Vagina (tissue), 2 donors: Measurements from ENCODE around the gene PTPRN2. TPM values are rescaled to one million over a fixed set of nuclear protein-coding genes. Genes with fewer than 3 reads are reported as not detected.

Experiments
- DNase-seq, 2 donors: peaks; one replicate each; pipeline ENCODE4 v3.0.0-alpha.2; 2017; ENCODE audit errors: extremely low spot score in 2 of 2
- H3K27ac ChIP-seq: fragments of 200-600 bp; sonication (generic); one replicate; pipeline ENCODE4 v1.5.1; 2019
- H3K27me3 ChIP-seq: fragments of 200-600 bp; sonication (generic); one replicate; pipeline ENCODE4 v1.5.1; 2019
- H3K36me3 ChIP-seq, 2 donors: fragments of 200-600 bp; sonication (generic); one replicate each; pipeline ENCODE4 v1.5.1; 2017 to 2019
- H3K4me1 ChIP-seq: fragments of 200-600 bp; sonication (generic); one replicate; pipeline ENCODE4 v1.5.1; 2019
- H3K4me3 ChIP-seq, 2 donors: fragments of 200-600 bp; sonication (generic); 1 replicate in 1 of 2; 2 replicates in 1 of 2; pipeline ENCODE4 v1.5.1; 2016 to 2019
- H3K9me3 ChIP-seq: fragments of 200-600 bp; sonication (generic); one replicate; pipeline ENCODE4 v1.5.1; 2019
- CTCF ChIP-seq, 3 experiments: fragments of 450-650 bp in 2 of 3; fragments of 200-600 bp in 1 of 3; sonication (generic) in 1 of 3; IDR thresholded peaks; one replicate each; pipeline ENCODE4 v1.5.1; 2017 to 2019; ENCODE audit warnings: antibody characterized with exemption in 3 of 3, mild to moderate bottlenecking in 2 of 3, moderate library complexity in 2 of 3
- POLR2A ChIP-seq, 2 donors: fragments of 450-650 bp; IDR thresholded peaks; one replicate each; pipeline ENCODE4 v1.6.1; 2017; ENCODE audit warnings: antibody characterized with exemption in 2 of 2, mild to moderate bottlenecking in 2 of 2, moderate library complexity in 2 of 2
- POLR2AphosphoS5 ChIP-seq, 2 donors: sonication (generic); formaldehyde crosslinking; IDR thresholded peaks; one replicate each; pipeline ENCODE4 v1.9.0; 2017; ENCODE audit warnings: antibody characterized with exemption in 2 of 2, mild to moderate bottlenecking in 2 of 2, low read depth in 1 of 2; ENCODE audit not compliant: insufficient read depth in 1 of 2
- intact Hi-C: fragments of 100-400 bp; cut with DNase I; formaldehyde crosslinking; loops from one replicate; pipeline ENCODE4 v1.15.1; 2023
- total RNA-seq: library from RNA; depleted of rRNA; stranded (reverse); fragments of >200 nt; gene quantifications from one replicate; pipeline ENCODE4 v1.2.3, GENCODE V29; 2016

Gene PTPRN2
- total RNA-seq, 1 donor from 2014 or later, result 7.4 TPM

- Histone ChIP-seq H3K9me3 (no peaks in the 10 kb centered on the region), H3K36me3 (no peaks in the 10 kb centered on the region), H3K27me3 (no peaks in the 10 kb centered on the region), H3K27ac (no peak overlapping the region), H3K4me3 (no peak overlapping the region), H3K4me1 (no peaks in the 10 kb centered on the region)
- DNase-seq, result no peak
- intact Hi-C loops, result no loop called here
- TF ChIP-seq POLR2AphosphoS5 (IDR thresholded peaks at IDR 0.05; ENCODE audit: insufficient read depth in 1 of 2, low read depth in 1 of 2) (no peak), CTCF (IDR thresholded peaks at IDR 0.05) (no peak), POLR2A (IDR thresholded peaks at IDR 0.05) (no peak)
Measured at GRCh38 chr7:158538156-158538946, 49.3 kb downstream of the PTPRN2 start.

GRCh38 chr7:158537516-158537882 is 50.1 kb downstream of the PTPRN2 start:
- no peaks in the 10 kb centered on the region for H3K4me1 ChIP-seq
- no peaks in the 10 kb centered on the region for H3K27me3 ChIP-seq
- H3K36me3 ChIP-seq, result no peaks in the 10 kb centered on the region
- no peak overlapping the region for H3K27ac ChIP-seq
- TF ChIP-seq CTCF (IDR thresholded peaks at IDR 0.05) (no peak), POLR2A (IDR thresholded peaks at IDR 0.05) (no peak), POLR2AphosphoS5 (IDR thresholded peaks at IDR 0.05; ENCODE audit: insufficient read depth in 1 of 2, low read depth in 1 of 2) (no peak)
- H3K9me3 ChIP-seq, result no peaks in the 10 kb centered on the region
- no peak overlapping the region for H3K4me3 ChIP-seq
- no peak for DNase-seq
- intact Hi-C loops, result no loop called here

- no peaks in the 10 kb centered on the region for H3K4me1 ChIP-seq
- no peaks in the 10 kb centered on the region for H3K9me3 ChIP-seq
- no peak overlapping the region for H3K4me3 ChIP-seq
- H3K27me3 ChIP-seq, result no peaks in the 10 kb centered on the region
- DNase-seq, result no peak
- H3K36me3 ChIP-seq, result no peaks in the 10 kb centered on the region
- intact Hi-C loops, result no loop called here
- H3K27ac ChIP-seq, result no peak overlapping the region
- TF ChIP-seq POLR2A (IDR thresholded peaks at IDR 0.05), result no peak
- TF ChIP-seq CTCF (IDR thresholded peaks at IDR 0.05), result no peak
- no peak for TF ChIP-seq POLR2AphosphoS5 (IDR thresholded peaks at IDR 0.05; ENCODE audit: insufficient read depth in 1 of 2, low read depth in 1 of 2)
Measured at GRCh38 chr7:158536871-158537515, 50.6 kb downstream of the PTPRN2 start.

- no peak overlapping the region for H3K27ac ChIP-seq
Measured at GRCh38 chr7:158535079-158535478, 52.5 kb downstream of the PTPRN2 start.

More at GRCh38 chr7:158535079-158535478, 52.5 kb downstream of the PTPRN2 start:
- Histone ChIP-seq H3K9me3 (no peaks in the 10 kb centered on the region), H3K27me3 (no peaks in the 10 kb centered on the region), H3K4me1 (no peaks in the 10 kb centered on the region), H3K36me3 (no peaks in the 10 kb centered on the region), H3K4me3 (no peak overlapping the region)
- intact Hi-C loops, result no loop called here
- no peak for TF ChIP-seq POLR2A (IDR thresholded peaks at IDR 0.05)
- TF ChIP-seq CTCF (IDR thresholded peaks at IDR 0.05), result no peak
- TF ChIP-seq POLR2AphosphoS5 (IDR thresholded peaks at IDR 0.05; ENCODE audit: insufficient read depth in 1 of 2, low read depth in 1 of 2), result no peak
- no peak for DNase-seq
